GM19463 (cell line): ENCODE measurements around the gene LTA.
"Not testable (repeated sequence)": the region's sequence is repeated elsewhere in the genome, so short reads cannot be mapped to it uniquely, and the experiment has no call there.

Source experiments
- ATAC-seq: cut with Tn5 transposase; IDR thresholded peaks from one replicate; pipeline ENCODE4 v1.9.1; 2021; ENCODE audit warnings: mild to moderate bottlenecking, moderate library complexity; ENCODE audit not compliant: unreplicated experiment

Gene LTA

DNA sequence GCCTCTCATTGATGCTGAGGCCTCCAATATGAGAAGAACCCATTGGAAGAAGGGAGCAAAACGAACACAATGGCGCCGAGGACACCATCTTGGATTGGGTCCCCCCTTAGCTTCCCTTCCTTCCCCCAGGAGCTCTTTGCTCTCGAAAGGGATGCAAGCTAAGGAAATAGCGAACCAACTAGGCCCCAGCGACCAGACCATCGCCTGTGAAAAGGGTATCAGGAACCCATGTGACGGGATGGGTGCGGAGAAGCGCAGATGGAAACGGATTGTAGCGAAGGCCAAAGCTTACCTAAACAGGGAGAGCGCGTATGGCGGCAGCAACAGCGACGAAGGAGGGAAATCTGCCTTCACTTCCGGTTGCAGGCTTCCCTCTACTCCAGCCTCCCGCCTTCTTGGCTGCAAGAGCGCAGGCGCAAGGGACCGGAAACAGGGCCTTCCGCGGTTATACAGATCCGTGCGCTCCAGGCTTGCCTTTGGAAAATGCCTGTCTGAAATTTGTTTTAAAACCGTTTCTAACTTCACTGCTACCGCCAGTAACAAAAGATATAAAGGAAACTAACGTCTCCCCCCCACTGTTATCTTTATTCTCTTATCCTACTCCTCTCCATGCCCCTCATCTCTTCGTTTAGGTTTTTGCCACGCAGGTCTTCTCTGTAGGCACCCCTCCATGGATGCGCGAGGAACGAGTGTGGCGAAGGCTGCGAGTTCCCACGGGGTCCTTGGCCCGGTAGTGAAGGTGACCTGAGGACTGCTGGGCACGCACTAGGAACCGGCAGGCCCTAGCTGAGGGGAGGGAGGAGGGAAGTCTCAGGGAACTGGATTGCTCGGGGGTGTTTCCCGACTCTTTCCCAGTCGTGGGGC lies 30.2 kb upstream of the LTA start, which contains the start of gene DDX39B:
Gene DDX39B, minus strand, starts transcription at position 346 of the 864 bp plus-strand sequence. CDS start 1,471 bp downstream, outside the sequence.
- peak; percentile 68 for ATAC-seq

- no peak for ATAC-seq
These were observed 28.4 kb upstream of the LTA start for GRCh38 chr6:31543639-31544038.

- no peak for ATAC-seq
These were observed 27.4 kb upstream of the LTA start for GRCh38 chr6:31544676-31545075.

GRCh38 chr6:31545291-31545690 lies 26.8 kb upstream of the LTA start:
- no peak for ATAC-seq

- ATAC-seq = no peak
These were observed 25.6 kb upstream of the LTA start, which contains the start of gene ATP6V1G2 for GRCh38 chr6:31546339-31546957. TSS of gene ATP6V1G2 (minus strand) at chr6:31546608. CDS start at chr6:31546559, 49 bp downstream.

- peak; percentile 79 for ATAC-seq
These were observed 24.9 kb upstream of the LTA start, which contains the start of gene NFKBIL1 for GRCh38 chr6:31546958-31547726. TSS of gene NFKBIL1 (plus strand) at chr6:31547608. CDS start at chr6:31547695, 87 bp downstream.

DNA sequence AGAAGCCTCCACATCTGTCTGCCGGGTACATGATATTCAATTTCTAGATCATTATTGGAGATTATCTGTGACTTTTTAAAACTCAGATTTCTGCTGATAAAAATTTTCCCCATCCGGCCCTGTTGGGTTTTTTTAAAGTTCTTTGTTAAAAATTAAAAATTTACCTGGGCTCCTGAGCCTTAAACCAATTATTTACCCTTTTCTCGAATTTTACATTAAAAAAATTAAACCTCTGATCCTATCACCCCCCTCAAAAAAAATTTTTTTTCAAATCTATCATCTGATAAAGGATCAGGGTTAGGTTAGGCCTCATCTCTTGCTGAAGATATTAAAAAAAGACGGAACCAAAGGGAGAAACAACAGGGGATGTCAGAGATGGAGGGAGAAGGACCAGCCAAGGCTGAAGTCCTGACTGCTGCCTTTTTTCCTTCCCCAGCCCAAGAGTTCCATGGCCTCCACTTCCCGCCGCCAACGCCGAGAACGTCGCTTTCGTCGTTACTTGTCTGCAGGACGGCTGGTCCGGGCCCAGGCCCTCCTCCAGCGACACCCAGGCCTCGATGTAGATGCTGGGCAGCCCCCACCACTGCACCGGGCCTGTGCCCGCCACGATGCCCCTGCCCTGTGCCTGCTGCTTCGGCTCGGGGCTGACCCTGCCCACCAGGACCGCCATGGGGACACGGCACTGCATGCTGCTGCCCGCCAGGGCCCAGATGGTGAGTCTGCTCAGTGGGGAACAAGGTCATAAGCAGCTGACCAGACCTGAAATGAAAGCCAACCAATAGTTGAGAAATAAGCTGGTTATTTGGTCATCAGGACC lies 24.2 kb upstream of the LTA start:
- ATAC-seq = no peak

- no peak for ATAC-seq
These were observed 23.6 kb upstream of the LTA start for GRCh38 chr6:31548544-31548873.

- ATAC-seq = not testable (repeated sequence)
These were observed 20.7 kb upstream of the LTA start for GRCh38 chr6:31551371-31551770.

- no peak for ATAC-seq
These were observed 15.8 kb upstream of the LTA start for GRCh38 chr6:31556307-31556706.

DNA sequence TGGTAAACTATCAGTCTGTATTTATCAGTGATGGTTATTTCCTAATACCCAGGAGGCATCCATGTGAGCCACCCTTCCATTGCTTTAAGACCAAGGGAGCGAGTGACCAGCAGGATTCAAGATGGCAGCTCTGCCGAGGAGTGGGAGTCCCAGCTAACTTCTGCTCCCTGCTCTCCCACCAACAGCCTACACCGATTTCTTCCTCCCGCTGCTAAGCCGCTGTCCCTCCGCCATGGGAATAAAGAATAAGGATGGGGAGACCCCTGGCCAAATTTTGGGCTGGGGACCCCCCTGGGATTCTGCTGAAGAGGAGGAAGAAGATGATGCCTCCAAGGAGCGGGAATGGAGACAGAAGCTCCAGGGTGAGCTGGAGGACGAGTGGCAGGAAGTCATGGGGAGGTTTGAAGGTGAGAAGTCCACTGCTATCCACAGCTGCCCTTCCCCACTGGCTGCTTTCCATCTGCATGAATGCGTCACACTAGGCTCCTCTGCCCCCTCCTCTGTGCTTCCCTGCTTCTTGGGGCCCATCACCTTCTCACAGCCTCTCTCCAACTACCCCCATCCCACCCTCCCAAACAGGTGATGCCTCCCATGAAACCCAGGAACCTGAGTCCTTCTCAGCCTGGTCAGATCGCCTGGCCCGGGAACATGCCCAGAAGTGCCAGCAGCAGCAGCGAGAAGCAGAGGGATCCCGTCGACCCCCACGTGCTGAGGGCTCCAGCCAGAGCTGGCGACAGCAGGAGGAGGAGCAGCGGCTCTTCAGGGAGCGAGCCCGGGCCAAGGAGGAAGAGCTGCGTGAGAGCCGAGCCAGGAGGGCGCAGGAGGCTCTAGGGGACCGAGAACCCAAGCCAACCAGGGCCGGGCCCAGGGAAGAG lies 14.4 kb upstream of the LTA start:
- no peak for ATAC-seq

- no peak for ATAC-seq
These were observed 13.8 kb upstream of the LTA start for GRCh38 chr6:31558318-31558625.

DNA sequence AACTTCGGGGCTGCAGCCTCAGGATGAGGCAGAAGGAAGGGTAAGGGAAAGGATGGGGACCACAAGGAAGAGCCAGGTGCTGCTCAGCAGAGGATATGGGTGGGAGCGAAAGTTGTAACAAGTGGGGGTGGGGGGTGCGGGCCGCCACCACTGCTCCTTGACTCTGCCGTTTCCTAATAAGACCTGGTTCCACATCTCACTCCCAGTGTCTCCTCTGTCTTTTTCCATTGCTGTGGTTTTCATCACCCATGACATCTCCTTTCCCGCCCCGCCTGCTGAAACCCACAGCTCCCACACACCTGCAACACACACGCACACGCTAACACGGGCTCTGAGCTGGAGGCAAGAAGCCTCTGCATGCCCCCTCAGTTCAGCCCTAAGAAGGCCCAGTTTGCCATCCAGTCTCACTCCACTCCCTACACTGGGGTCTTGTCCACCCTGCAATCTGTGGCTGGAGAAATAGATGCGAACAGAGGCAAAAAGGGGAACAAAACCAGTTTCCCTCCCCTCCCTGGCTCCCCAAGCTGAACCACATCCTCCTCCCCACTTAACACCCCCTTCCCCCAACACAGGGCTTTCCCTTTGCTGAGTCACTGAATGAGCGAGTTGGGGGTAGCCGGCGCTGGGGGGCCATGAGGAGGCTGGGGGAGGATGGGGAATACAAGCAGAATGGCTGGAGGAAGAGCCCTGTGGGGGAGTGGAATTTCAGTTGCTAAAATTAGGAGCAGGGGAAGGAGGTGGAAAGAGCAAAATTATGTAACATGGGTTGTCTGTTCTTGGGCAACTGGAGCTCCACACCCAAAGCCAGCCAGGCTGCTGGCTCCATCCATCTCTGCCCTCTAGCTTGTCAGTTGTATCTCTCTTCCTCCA lies 13.2 kb upstream of the LTA start:
- no peak for ATAC-seq

DNA sequence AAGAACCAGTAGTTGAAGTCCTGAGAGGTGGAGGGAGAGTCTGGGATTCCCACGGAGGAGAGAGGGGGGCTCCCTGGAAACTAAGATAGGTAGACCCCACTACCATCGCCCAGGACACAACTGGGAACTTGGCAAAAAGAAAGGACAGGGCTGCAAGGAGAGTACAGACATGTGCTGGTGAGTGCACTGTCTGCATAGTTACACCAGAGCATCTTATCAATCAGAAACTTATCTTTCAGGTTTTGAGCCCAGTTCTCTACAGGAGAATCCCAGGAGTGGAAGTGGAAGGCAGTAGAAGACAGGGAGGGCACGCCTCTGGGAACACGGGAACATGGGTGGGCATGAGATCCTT lies 12.5 kb upstream of the LTA start:
- no peak for ATAC-seq

DNA sequence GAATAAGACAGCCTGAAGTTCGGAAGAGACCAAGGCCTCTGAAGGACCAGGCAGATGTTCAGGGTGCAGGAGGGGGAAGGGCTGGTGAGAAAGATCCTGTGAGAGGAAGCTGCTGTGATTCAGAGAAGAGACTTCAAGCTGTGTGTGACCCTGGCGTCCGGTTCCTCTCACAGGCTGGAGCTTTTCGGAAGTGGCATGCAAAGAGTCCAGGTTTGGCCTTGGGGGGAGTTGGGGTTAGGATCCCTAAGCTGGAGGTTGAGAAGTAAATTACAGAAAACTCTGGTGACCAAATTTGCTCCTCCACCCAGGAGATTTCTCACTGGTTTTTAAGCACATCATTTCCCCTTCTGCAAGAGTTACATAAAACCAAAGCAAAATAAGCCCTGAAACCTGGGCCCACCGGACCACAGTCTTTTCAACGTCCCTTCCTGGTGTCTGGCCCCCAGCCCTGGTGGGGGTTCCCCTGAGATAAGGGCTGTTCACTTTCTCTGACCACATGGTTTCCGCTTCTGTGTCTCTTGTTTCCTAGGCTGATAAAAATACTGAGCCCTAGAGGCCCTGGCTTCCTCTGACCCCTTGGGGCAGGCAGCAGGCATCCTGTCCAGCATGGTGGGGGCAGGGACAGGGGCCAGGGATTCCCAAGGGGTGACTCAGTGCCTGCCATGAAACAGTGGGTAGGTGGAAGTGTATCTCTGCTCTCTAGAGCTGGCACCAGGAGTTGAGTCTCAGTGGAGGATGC lies 12.0 kb upstream of the LTA start:
- ATAC-seq = peak; percentile 66

- ATAC-seq = no peak
These were observed 11.4 kb upstream of the LTA start for GRCh38 chr6:31560697-31561058.

DNA sequence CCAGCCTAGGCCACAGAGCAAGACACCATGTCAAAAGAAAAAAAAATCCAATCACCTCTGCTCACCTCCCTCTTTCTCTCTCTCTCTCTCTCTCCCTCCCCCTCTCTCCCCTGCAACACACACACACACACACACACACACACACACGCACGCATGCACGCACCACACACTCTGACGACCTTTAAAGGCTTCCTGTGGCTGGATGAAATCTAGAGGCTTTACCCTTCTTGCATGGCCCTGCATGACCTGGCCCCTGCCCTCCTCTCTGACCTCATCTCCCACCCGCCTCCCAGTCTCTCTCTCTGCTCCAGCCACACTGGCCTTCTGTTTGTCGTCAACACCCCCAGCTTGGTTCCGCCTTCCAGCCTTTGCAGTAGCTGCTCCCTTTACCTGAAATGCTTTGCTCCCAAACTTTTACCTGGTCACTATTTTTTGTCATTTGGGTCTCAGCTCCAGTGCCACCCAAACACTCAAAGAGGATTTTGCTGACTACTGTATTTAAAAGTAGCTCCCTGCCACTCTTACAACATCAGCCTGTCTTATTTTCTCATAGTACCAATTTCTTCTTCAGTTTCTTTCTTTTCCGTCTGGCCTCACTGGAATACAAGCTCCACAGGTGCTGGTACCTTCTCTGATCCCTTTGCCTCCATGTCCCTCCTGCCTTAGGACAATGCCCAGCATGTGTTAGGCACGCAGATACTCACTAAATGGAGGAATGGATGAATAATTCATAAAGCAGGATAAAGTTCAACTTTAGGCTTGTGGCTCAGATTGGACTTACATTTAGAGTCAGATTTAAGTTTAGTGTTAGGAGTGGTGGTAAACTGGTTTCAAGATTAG lies 4.3 kb upstream of the LTA start:
- ATAC-seq = no peak
